Testis (tissue), 3 donors: ENCODE data around the gene TSACC. TPM values are rescaled to one million over a fixed set of nuclear protein-coding genes. Genes with fewer than 3 reads are reported as not detected.

ENCODE experiments used
- DNase-seq: peaks from one replicate; pipeline ENCODE4 v3.0.0-alpha.2; 2019
- H3K27ac ChIP-seq, 2 donors: fragments of 200-600 bp; sonication (generic); one replicate each; pipeline ENCODE4 v1.5.1; 2019
- H3K27me3 ChIP-seq: fragments of 200-600 bp; sonication (generic); one replicate; pipeline ENCODE4 v1.5.1; 2019
- H3K36me3 ChIP-seq: fragments of 200-600 bp; sonication (generic); one replicate; pipeline ENCODE4 v1.5.1; 2017; ENCODE audit warnings: low read depth; ENCODE audit errors: missing control alignments
- H3K4me1 ChIP-seq: fragments of 200-600 bp; sonication (generic); one replicate; pipeline ENCODE4 v1.5.1; 2019
- H3K4me3 ChIP-seq, 2 donors: fragments of 200-600 bp; sonication (generic); one replicate each; pipeline ENCODE4 v1.5.1; 2017 to 2019
- H3K9me3 ChIP-seq: fragments of 200-600 bp; sonication (generic); one replicate; pipeline ENCODE4 v1.5.1; 2017
- POLR2A ChIP-seq: fragments of 450-650 bp; IDR thresholded peaks from one replicate; pipeline ENCODE4 v1.6.1; 2017; ENCODE audit warnings: antibody characterized with exemption, mild to moderate bottlenecking, moderate library complexity
- WGBS, 2 donors: methylation state at CpG; one replicate each; pipeline ENCODE4 v1.1.5; 2018; 5-methylcytosine and 5-hydroxymethylcytosine counted together
- intact Hi-C: fragments of 100-400 bp; cut with DNase I; formaldehyde crosslinking; loops from one replicate; pipeline ENCODE4 v1.15.1; 2023; ENCODE audit warnings: low total_unique reads
- polyA plus RNA-seq: library from polyadenylated mRNA; stranded (reverse); fragments of 350-450 nt; fragmentation: Illumina TruSeq; extraction: RNeasy Lipid Tissue Mini Kit (QIAGEN cat#74804); gene quantifications from one replicate; pipeline ENCODE4 v1.2.3, GENCODE V29; 2014; ENCODE audit warnings: low read depth, low replicate concordance; ENCODE audit not compliant: insufficient read depth
- total RNA-seq, 2 donors: library from RNA; depleted of rRNA; stranded (reverse); fragments of >200 nt; gene quantifications; one replicate each; pipeline ENCODE4 v1.2.3, GENCODE V29; 2016
- TF ChIP-seq, protein P1 (sequence below), 3 experiments: fragments of 450-650 bp in 2 of 3; fragments of 200-600 bp in 1 of 3; sonication (generic) in 1 of 3; IDR thresholded peaks; one replicate each; pipeline ENCODE4 v1.5.1; 2016 to 2019; ENCODE audit warnings: antibody characterized with exemption in 3 of 3, mild to moderate bottlenecking in 2 of 3, moderate library complexity in 1 of 3

Gene TSACC
- total and polyA plus RNA-seq, 3 donors from 2014 or later, result 354 to 1,814 (median 748) TPM

DNA sequence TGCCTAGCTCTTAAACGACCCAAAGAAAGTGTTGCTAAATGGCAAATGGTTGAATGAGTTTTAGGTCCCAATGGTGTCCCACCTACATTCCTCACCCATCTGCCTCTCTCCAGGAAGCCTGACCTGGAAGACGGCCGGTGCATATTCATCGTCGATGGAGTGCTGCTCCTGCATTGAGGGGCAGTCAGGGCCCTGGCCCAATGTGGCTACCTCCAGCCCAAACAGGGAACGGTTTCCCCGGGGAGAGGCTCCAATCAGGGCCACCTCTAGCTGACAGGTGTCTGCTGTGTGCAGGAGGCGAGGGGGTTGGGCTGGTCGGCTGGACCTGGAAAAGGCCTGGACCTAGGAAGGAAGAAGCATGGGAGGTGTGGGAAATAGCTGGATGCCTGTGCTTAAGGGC lies 44.4 kb upstream of the TSACC start:
- no peak for DNase-seq
- Histone ChIP-seq H3K4me1 (peaks cover 4% of the 10 kb centered on the region), H3K27ac (no peak overlapping the region), H3K4me3 (no peak overlapping the region), H3K36me3 (no peaks in the 10 kb centered on the region), H3K9me3 (no peaks in the 10 kb centered on the region), H3K27me3 (no peaks in the 10 kb centered on the region)
- TF ChIP-seq, protein P1, sequence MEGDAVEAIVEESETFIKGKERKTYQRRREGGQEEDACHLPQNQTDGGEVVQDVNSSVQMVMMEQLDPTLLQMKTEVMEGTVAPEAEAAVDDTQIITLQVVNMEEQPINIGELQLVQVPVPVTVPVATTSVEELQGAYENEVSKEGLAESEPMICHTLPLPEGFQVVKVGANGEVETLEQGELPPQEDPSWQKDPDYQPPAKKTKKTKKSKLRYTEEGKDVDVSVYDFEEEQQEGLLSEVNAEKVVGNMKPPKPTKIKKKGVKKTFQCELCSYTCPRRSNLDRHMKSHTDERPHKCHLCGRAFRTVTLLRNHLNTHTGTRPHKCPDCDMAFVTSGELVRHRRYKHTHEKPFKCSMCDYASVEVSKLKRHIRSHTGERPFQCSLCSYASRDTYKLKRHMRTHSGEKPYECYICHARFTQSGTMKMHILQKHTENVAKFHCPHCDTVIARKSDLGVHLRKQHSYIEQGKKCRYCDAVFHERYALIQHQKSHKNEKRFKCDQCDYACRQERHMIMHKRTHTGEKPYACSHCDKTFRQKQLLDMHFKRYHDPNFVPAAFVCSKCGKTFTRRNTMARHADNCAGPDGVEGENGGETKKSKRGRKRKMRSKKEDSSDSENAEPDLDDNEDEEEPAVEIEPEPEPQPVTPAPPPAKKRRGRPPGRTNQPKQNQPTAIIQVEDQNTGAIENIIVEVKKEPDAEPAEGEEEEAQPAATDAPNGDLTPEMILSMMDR (IDR thresholded peaks at IDR 0.05), result no peak
- no peak for TF ChIP-seq POLR2A
- 93 to 97% methylated on average over 8 to 9 of the region's 9 CpGs for WGBS, 2 donors
- intact Hi-C loops, result no loop called here

DNA sequence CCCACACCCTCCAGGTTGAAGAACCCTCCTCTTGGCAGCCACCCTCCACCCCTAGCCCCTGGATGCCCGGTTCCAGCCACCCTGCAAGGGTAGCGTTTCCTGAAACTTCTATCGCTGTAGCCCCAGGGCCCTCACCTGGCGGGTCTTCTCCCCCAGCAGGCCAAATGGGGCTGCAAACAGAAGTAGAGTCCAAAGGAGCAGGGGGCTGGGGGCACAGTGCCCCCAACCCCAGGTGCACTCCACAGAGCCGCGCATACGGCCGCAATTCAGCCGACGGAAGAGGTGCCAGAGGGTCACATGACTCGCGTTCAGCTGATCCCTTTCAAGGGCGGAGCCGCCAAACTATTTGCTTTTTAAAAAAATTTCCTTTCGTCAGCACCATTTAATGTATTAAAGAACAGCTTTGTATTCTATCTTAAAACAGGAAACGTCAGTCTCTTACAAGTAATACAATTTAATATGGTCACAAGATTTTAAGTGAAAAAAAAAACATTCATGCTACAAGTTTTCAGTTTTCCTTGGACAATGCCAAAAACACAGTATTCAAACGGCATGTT lies 42.9 kb upstream of the TSACC start, which contains the start of gene GLMP:
Gene GLMP (minus strand): TSS at position 289 of the 557 bp plus-strand sequence. CDS start 34 bp downstream, at position 255.
- H3K27ac ChIP-seq, result peak within 1 kb of the TSS; percentile 7 to 51
- no peaks in the 10 kb centered on the region for H3K9me3 ChIP-seq
- peaks cover 4% of the 10 kb centered on the region for H3K4me1 ChIP-seq
- intact Hi-C loops, result no loop called here
- H3K36me3 ChIP-seq, result no peaks in the 10 kb centered on the region
- 14 to 25% methylated on average over 17 of the region's 17 CpGs for WGBS, 2 donors
- peak; percentile 82 for DNase-seq
- TF ChIP-seq, protein P1 (IDR thresholded peaks at IDR 0.05), result no peak
- no peak for TF ChIP-seq POLR2A
- peak within 1 kb of the TSS; percentile 64 to 70 for H3K4me3 ChIP-seq
- H3K27me3 ChIP-seq, result no peaks in the 10 kb centered on the region

DNA sequence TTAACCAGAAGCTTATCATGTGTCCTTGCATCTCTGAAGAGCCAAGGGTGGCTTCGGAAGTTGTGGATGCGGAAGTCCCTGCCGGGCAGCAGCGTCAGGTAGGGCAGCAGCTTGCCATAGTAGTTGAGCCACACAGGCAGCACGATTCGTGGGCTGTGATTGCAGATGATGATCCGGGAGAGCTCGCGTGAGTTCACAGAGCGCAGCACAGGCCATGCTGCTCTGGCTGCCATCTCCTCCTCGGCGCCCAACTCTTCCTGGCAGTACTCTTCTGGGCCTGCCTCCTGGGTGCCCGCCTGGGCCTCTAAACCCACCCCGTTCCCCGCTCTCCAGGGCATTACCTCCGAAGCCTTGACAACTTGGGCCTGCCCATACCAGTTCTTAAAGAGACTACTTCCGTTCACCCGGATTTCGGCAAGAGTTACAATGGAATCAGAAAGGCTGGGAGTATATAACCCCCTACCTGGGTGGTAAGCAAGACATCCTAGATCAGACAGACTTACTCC lies 39.4 kb upstream of the TSACC start, which contains the start of gene VHLL:
Gene VHLL (minus strand): TSS at position 456 of the 506 bp plus-strand sequence. CDS start 118 bp downstream, at position 338.
- WGBS, 2 donors, result 85 to 96% methylated on average over 18 to 19 of the region's 19 CpGs
- H3K4me1 ChIP-seq, result no peaks in the 10 kb centered on the region
- DNase-seq, result no peak
- TF ChIP-seq, protein P1 (IDR thresholded peaks at IDR 0.05), result no peak
- TF ChIP-seq POLR2A, result no peak
- H3K9me3 ChIP-seq, result no peaks in the 10 kb centered on the region
- H3K36me3 ChIP-seq, result no peaks in the 10 kb centered on the region
- H3K4me3 ChIP-seq, result no peak within 1 kb of the TSS
- no peaks in the 10 kb centered on the region for H3K27me3 ChIP-seq
- H3K27ac ChIP-seq, result no peak within 1 kb of the TSS
- intact Hi-C loops, result no loop called here

DNA sequence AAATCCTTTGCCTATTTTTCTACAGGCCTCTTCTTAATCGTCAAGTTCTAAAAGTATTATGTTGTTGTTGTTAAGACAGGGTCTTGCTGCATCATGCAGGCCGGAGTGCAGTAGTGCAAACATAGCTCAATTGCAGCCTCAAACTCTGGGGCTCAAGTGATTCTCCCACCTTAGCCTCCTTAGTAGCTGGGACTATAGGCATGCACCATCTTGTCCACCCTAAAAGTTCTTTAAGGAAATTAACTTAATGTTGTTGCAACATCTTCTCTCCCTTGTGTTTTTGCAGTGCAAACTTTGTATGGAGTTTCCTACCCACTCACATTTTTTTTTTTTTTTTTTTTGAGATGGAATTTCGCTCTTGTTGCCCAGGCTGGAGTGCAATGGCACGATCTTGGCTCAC lies 35.1 kb upstream of the TSACC start:
- Histone ChIP-seq H3K27me3 (no peaks in the 10 kb centered on the region), H3K4me1 (no peaks in the 10 kb centered on the region), H3K27ac (no peak overlapping the region), H3K4me3 (no peak overlapping the region), H3K36me3 (no peaks in the 10 kb centered on the region), H3K9me3 (no peaks in the 10 kb centered on the region)
- TF ChIP-seq, protein P1 (IDR thresholded peaks at IDR 0.05), result no peak
- no peak for TF ChIP-seq POLR2A
- 84 to 90% methylated on average over 4 of the region's 4 CpGs for WGBS, 2 donors
- no peak for DNase-seq
- intact Hi-C loops, result no loop called here

GRCh38 chr1:156305215-156305614 lies 33.1 kb upstream of the TSACC start:
- no peak for TF ChIP-seq POLR2A
- intact Hi-C loops, result no loop called here
- H3K36me3 ChIP-seq, result no peaks in the 10 kb centered on the region
- H3K4me1 ChIP-seq, result no peaks in the 10 kb centered on the region
- 47 to 62% methylated on average over 2 of the region's 2 CpGs for WGBS, 2 donors
- H3K9me3 ChIP-seq, result no peaks in the 10 kb centered on the region
- DNase-seq, result no peak
- H3K27ac ChIP-seq, result no peak overlapping the region
- no peaks in the 10 kb centered on the region for H3K27me3 ChIP-seq
- H3K4me3 ChIP-seq, result no peak overlapping the region
